DMS114 treated with DMSO at 0.1 percent for 48 hours (cell line): ENCODE measurements around the gene NADSYN1.

Source experiments
- DNase-seq: peaks from one replicate; lab custom pipeline; 2025; ENCODE audit not compliant: unreplicated experiment; lab: John Stamatoyannopoulos, UW

NADSYN1 gene

DNA sequence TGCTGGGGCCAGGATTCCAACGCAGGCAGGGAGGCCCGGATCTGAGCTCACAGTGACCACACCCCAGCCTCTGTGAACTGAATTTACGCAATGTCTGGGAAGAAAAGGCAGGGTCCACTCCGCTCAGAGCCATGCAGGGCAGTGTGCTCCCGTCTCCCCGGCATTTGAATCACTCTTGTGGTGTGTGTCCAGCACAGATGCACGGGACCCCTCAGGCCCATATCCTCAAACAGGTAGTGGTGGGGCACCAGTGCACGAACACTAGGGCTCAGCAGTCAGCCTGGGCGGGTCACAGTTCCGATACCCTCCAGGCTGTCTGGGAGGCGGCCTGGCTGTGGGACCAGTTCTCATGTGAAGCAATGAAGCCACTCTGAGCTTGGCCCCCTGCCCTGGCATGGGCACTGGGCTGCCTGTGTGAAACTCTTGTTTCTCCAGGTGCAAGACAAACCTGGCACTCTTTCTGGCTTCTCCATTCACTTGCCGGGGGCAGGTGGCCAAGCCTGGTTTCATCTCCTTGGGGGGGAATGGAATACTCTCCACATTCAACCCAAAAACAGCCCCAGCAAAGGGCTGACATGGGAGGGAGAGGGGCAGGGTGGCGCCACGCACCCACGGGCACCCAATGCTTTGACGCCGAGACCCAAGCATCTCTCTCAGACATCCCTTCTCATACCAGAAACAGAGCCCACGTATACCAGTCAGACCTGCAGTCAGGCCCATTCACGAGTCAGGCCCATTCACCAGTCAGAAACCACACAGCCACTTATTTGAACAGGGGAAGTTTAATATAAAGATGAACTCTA, 19.2 kb upstream of the NADSYN1 start:
- no peak for DNase-seq

DNA sequence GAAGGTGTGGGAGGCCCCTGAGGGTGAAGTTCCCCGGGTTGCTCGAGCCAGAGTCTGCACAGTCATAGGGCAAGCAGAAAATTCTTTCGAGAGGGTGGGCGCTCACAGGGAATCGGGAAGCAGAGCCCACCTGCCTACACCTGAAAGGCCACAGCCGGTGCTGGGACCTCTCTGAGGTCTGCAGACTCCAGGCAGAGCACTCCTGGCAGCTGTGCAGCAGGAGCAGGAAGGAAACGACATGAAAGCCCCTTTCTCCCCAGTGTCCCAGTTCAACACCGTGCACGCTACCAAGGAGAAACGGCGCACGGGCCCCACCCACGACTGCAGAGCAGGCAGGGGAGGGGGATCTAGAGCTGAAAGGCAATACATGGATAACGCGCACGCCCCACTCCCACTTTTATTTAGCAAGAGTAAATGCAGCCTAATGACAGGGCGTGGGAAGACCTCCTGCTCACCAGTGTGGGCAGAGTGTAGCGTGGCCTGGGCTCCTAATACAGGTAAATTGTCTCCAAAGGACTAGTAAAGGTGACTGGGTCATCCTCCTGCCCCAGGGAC, 18.4 kb upstream of the NADSYN1 start:
- no peak for DNase-seq

DNA sequence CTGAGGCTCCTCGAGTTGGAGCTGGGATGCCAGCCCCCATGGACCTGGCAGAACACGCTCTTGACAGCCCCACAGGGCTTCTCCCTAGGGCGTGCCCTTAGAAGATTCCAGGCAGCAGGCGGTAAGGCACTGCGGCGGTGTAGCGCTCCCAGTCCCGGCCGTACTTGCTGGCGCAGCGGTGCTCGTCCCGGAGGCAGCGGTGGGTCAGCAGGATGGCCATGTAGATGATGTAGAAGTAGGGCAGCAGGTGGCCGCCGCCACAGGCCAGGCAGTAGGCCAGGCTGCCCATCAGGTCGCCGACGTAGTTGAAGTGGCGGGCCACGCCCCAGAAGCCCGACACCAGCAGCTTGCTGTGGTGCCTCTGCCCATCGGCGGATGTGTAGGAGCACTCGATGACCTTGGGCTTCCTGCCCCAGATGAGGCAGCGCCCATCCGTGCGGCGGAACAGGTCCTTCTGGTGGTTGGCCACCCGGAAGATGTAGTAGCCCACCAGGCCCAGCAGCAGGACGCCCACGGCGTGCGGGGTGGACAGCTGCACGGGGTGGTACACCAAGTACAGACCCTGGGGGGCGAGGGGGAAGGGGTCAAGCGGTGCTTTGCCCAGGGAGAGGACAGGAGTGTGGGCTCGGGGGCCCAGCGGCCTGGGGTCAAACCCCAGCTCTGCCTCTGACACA, 17.6 kb upstream of the NADSYN1 start:
- no peak for DNase-seq

DNA sequence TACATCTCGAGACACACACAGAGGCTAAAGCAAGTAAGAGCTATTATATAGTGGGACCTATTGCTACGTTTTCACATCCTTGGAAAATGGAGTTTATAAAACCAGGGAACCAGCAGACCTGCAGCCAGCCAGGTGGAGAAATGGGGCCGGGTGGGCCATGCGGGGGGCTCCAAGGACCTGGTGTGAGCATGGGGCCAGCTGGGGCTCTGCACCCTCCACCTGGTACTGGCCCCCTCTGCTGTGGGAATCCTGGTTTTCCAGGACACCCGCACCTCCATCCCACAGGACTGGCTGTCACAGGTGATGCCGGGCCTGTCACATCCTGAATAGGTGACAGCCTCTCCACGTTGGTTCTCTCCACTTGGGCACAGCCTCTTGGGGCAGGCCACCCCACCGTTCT, 16.1 kb upstream of the NADSYN1 start:
- DNase-seq = no peak

DNA sequence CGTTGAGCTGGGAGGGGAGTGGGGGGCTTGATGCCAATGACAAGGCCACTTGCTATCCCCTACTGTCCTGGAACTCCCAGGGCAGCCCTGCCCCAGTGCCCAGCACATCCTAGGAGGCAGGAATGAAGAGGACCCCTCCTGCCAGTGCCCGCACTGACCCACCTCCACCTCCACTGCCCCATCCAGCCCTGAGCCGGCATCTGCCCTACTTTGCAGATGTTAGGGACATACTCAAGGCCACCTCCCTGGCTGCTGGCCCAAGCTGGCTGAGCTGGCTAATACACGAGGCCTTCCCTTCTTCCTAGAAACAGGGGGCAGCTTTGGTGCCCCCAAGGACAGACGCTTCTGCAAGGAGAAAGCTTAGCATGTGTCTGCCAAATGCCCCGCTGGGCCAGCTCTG, 15.6 kb upstream of the NADSYN1 start:
- no peak for DNase-seq

DNA sequence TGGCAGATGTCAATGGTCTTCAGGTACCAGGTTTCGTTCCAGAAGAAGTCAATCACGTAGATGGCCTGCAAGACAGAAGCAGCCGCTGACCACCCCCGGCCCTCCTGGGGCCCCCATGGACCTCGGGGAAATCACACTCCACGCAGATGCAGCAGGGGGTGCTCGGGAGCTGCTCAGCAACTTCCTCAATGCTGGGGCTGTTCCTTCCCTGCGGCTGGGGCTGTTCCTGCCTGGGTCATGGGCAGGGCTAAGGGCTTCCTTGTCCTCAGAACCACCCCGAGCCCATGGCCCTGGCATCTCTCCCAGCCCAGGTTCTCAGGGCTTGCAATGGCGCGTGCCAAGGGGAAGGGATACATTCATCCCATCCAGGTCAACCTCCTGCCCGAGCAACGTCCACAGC, 15.1 kb upstream of the NADSYN1 start:
- no peak for DNase-seq

DNA sequence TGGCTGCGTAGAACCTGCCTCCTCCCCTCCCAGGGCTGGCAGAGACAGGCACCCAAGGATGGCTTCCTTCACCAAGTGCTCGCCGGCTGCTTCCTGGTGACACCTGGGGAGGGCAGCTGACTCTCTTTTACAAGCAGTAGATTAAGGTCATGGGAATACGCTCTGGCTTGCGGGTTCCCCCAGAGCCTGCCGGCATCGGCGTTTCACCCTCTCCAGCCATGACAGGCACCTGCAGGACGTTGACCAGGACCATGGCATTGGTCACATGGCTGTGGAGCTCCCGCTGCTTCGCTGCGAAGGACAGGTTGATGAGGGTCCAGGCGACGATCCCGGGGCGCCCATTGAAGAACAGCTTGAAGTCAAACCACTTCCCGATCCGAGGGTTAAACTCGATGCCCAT, 14.4 kb upstream of the NADSYN1 start:
- DNase-seq = no peak

DNA sequence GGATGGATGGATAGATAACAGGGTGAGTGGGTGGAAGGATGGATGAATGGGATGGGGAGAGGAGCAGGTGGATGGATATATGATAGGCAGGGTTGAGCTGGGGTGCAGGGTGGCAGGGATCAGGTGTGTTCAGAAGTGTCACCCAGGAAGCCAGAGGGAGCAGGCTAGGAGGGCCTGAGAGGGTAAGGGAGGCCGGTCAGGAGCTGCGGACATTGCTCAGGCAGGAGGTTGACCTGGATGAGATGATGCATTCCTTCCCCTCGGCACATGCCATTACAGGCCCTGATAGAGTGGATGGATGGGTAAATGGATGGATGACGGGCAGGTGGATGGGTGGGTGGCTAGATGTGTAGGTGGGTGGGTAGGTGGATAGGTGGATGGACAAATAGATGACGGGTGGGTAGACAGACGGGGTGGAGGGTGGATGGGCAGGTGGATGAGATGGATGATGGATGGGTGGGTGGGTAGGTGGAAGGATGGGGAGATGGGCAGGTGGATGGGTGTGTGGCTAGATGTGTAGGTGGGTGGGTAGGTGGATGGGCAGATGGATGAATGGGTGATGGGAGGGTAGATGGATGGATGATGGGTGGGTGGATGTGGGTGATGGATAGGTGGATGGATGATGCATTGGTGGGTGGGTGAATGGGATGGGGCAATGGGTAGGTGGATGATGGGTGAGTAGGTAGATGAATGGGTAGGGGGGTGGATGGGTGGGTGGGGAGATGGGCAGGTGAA, 12.8 kb upstream of the NADSYN1 start:
- DNase-seq = no peak

DNA sequence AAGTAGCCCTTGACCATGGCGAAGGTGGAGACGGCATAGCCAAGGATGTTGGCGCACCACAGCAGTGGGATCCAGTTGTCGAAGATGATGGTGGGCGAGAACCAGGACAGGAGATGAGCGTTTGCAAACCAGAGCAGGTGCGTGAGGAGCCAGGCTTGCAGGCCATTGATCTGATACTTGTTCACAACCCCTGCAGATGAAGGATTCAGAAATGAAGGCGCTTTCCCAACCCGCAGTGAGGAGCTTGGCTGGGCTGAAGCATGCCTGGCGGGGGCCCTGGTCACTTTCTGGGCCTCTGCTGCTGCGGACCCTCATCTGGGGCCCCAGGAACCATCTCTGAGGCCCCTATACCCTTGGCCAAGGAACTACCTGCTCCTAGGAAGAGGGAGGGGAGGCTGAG, 11.8 kb upstream of the NADSYN1 start:
- DNase-seq = no peak

DNA sequence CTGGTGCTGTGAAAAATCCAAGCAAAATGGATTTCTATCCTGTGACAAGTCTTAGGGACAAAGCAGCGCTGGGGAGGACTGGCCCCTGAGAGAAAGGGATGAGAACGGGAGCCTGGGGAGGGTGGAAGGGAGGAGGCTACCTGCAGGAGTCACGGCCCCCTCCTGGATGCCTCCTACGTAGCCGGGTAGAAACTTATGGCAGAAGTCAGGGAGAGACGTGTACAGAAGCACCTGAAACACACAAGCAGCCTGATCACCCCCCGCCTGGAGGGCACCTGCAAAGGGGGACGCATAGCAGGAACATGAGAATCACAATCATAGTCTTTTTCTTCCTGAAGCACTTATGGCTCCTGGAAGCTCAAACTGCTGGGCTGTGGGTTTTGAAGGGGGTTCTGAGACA, 10.9 kb upstream of the NADSYN1 start:
- no peak for DNase-seq

DNA sequence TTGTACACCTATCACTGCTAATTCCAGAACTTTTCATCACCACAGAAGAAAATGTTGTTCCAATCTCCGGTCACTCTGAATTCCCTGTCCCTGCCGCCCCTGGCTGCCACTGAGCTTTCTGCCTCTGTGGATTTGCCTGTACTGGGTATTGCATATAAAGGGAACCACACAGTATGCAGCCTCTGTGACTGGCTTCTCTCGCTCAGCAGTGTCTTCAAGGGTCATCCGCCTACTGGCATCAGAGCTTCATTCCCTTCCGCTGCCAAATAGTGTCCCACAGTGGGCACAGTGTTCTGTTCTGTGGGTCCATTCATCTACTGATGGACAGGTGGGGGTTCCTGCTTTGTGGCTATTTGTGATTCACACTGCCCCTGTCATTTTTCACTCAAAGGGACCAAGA, 10.1 kb upstream of the NADSYN1 start:
- DNase-seq = no peak

DNA sequence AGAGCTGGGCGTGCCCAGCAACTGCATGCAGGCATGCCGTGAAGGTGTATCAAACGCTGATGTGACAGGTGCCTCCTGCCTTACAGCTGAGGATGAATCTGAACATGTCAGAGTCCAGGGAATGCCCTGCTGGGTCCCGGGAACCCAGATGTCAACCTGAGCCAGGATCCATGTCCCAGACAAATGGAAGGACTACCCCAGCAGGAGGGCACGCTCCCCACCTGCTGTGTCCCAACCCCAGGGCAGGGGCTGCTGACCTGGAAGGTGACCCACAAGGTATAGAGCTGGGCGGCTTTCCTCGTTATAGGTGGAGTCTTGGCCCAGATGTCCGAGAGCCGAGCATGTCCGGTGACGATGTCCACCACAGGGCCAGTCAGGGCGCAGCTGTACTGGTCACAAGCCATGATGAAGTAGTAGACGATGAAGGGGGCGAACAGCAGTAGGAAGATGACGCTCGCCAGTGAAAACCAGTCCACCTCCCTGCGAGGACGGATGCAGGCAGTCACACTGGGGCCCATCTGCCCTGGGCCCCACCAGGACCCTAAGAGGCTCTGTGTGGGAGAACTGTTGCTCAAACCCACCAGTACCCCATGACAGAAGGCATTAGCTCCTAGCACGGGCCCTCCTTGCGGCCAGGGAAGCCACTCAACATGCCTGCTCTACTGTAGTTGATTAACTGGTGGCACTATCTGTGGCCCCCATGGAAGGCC, 9.1 kb upstream of the NADSYN1 start:
- DNase-seq = no peak

DNA sequence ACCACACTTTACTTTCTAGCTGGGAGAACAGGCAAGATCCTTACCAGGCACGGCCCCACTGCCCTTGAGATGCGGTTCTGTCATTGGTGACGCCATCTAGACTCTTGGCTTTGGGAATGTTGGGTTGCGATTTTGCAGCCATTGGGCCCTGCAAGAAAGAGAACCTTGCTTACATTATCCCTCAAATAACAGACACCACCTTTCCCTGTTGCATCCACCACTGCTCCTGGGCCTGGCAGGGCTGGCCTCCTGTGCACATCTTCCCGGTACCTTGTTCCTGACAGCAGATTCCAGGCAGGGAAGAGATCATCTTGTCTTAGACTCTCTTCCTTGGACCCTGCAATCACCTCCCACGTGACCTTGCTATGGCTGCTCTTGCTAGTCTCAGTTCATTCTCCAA, 8.2 kb upstream of the NADSYN1 start:
- no peak for DNase-seq

DNA sequence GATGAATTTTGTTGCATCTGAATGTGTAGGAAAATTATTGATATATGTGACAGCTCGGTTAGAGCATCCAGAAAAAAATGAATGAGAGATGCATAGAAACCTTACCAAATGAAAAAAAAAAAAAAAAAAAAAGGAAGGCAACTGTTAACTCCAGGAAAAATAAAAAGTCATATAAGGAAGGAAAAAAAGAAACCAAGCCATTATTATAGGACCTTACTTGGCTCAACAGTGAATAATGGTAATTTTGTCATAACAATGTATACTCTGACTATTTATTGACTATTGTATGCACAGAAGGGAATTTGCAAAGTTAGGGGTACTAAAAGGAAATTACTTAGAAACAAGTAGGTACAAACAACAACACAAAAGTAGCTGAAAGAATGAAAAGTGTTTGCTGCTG, 6.9 kb upstream of the NADSYN1 start:
- no peak for DNase-seq

DNA sequence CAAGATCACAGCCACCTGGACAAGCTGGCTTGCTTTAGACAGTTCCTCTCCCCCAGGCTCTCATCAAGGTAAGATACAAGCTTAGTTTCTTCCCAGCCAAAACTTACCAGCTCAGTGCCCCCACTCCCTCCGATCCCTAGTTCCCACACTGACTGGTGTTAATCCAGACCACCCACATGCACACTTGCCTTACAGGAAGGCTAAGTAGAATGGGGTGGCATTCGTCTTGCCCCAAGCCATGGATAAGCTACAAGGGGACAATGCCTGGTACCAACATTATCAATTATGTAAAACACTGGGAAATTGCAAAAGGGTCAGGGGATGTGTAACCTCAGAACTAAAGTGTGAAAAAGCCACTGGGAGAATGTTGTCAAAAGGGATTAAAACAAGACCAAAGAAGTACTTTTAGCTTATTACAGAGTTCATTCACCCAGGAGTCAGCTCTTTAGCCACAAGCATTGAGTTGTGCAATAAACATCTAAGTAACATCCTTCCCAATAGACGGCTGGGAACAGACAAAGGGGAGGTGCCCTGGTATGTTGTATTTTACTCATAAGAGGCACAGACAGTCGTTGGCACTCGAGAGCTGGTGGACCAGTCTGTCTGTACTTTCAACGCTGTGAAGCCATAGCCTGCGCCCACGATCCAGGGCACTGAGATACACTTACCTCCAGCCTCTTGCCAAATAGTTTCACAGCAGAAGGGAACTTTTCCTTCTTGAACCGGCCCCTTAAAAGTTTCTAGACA, 5.9 kb upstream of the NADSYN1 start:
- no peak for DNase-seq

DNA sequence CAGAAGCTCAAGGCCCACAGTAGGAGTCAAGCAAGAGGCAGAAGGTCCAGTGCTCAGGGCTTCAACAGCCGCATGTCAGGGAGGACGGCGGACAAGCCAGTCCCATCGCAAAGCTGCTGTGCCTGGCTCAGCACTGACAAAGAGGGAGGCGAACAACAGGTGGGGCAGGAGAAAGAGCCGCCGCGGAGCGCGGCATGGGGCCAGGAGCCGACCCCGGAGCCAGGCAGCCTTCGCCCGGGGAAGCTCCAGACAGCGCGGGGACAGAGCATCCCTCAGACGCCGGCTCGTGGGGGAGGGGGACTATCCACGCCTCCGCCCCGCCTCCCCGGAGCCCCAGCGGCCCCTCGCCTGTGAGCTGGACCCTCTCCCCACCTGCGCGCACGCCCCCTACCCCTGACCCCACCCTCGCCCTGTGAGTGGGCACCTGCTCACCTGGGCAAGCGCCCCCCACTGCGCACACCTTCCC, 5.2 kb upstream of the NADSYN1 start:
- no peak for DNase-seq

DNA sequence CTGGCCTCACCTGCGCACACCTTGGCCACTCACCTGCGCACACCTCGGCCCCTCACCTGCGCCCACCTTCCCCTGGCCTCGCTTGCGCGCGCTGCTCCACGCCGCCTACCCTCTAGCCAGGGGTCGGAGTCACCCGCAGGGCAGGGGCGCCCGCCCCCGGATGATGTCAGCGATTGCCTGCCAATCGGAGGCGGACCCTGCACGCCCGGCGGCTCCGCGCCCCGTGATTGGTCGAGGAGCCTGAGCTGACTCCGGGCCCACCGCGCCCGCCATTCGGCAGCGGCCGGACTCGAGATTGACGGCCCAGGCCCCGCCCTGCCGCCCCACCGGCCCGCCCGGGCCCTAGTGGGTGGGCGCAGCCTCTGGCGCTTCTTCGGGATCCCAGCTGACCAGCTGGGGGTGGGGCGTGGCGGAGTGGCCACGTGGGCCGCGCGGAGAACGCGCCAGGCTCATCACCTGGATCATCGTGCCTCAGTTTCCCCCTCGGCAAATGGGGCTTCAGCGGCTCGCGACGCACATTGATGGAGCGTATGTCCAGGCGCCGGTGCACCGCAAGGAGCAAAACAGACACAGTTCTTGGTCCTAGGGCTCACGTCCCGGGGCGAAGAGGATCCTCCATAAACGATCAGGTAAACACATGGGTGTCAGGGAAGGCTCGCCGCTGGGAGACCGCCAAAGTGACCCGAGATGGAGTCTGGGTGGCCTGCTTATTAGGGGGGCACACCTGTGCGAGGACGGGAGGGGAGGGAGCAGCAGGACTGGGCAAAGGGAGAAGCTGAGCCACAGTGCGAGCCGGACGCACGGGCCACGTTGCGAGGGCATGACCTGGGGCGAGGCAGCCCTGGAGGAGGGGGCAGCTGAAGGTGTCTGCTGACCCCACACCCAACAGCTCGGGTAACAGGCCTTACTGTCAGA, 4.5 kb upstream of the NADSYN1 start, which contains the start of gene DHCR7:
TSS of gene DHCR7 (minus strand) at position 137 of the 915 bp plus-strand sequence. CDS start 3,441 bp downstream, outside the sequence.
- DNase-seq = peak; percentile 56

DNA sequence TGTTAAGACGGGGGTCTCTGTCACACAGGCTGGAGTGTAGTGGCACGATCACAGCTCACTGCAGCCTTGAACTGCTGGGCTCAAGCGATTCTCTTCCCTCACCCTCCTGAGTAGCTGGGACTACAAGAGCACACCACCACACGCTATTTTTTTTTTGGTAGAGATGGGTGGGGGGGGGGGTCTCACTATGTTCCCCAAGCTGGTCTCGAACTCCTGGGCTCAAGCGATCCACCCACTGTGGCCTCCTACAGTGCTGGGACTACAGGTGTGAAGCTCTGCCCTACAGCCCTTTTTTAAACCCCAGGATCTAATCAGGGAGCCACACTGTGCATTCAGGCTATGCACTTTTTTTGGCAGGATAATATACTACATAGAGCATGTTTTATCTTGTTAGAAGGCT, 3.4 kb upstream of the NADSYN1 start:
- no peak for DNase-seq

DNA sequence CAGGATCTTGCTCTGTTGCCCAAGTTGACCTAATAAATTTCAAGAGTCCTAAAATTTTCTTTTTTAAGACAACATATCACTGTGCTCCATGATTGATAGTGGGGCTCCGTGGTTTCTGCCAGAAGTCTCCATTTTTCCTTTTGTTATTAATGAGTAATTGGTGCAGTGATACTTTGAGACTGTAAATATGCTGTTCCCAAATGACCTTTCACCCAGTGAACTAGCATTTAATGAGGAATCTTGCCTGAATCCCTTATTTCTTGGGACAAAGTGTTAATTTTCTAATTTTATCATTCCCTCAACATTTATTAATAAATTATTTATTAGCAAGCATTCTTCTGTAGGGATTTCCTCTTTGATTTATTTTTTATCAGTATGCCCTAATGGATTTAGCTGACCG, 2.5 kb upstream of the NADSYN1 start:
- DNase-seq = no peak
